Panc1 (cell line): ENCODE data around the gene IFIT1B. TPM values are rescaled to one million over a fixed set of nuclear protein-coding genes. Genes with fewer than 3 reads are reported as not detected.
"Not testable (repeated sequence)": the region's sequence is repeated elsewhere in the genome, so short reads cannot be mapped to it uniquely, and the experiment has no call there.

Source experiments
- ATAC-seq: fragments of 200-7000 bp; cut with Tn5 transposase; 2 replicates; pipeline ENCODE4 v1.9.1; 2020; ENCODE audit warnings: mild to moderate bottlenecking, moderate library complexity
- BruUV-seq: library from RNA; stranded (reverse); fragments of 400-500 nt; replicated peaks from 2 replicates; lab custom pipeline; 2021; lab: Mats Ljungman, UMichigan
- CTCF ChIA-PET: fragments of 300-600 bp; sonication (Branson Sonifier 250); formaldehyde crosslinking; loops from one replicate; lab custom pipeline; 2022; ENCODE audit warnings: antibody characterized with exemption; lab: Charles Lee
- POLR2A ChIA-PET: fragments of 300-600 bp; sonication (Branson Sonifier 250); formaldehyde crosslinking; loops from one replicate; lab custom pipeline; 2022; ENCODE audit warnings: antibody characterized with exemption; lab: Charles Lee
- DNase-seq: peaks from one replicate; pipeline ENCODE4 v3.0.0-alpha.2; 2010; ENCODE audit warnings: low read depth, low spot score
- H3K27ac ChIP-seq: 2 replicates; pipeline ENCODE4 v1.5.1; 2011; ENCODE audit warnings: mild to moderate bottlenecking, low read length, inconsistent platforms
- H3K27me3 ChIP-seq: fragments of 200-500 bp; sonication (Bioruptor generic); 2 replicates; pipeline ENCODE4 v1.6.0; 2014; ENCODE audit warnings: low read length, inconsistent platforms; ENCODE audit not compliant: control insufficient read depth, insufficient read depth
- H3K36me3 ChIP-seq: fragments of 200-500 bp; sonication (Bioruptor generic); 2 replicates; pipeline ENCODE4 v1.5.1; 2014; ENCODE audit warnings: inconsistent platforms, mild to moderate bottlenecking, low read length, moderate library complexity; ENCODE audit not compliant: control insufficient read depth, insufficient read depth
- H3K4me1 ChIP-seq: 2 replicates; pipeline ENCODE4 v1.5.1; 2011; ENCODE audit warnings: inconsistent platforms, mild to moderate bottlenecking, low read length, moderate library complexity; ENCODE audit not compliant: control insufficient read depth, insufficient read depth
- H3K4me3 ChIP-seq, 2 experiments: 2 replicates each; pipeline ENCODE4 v1.5.1; 2011 to 2012; ENCODE audit warnings: low read depth in 2 of 2, low read length in 2 of 2, mild to moderate bottlenecking in 2 of 2, inconsistent platforms in 1 of 2, moderate library complexity in 1 of 2
- H3K9me3 ChIP-seq: fragments of 200-500 bp; sonication (Bioruptor generic); 2 replicates; pipeline ENCODE4 v1.5.1; 2014; ENCODE audit warnings: low read depth, mild to moderate bottlenecking, inconsistent platforms, low read length, moderate library complexity; ENCODE audit not compliant: control insufficient read depth, insufficient read depth
- CTCF ChIP-seq: fragments of 450-650 bp; IDR thresholded peaks from 2 replicates; pipeline ENCODE4 v1.5.1; 2017; ENCODE audit warnings: mild to moderate bottlenecking
- POLR2AphosphoS5 ChIP-seq: IDR thresholded peaks from 2 replicates; pipeline ENCODE4 v1.6.1; 2012; ENCODE audit warnings: mild to moderate bottlenecking, low read depth, low read length, moderate library complexity
- REST ChIP-seq, 2 experiments: IDR thresholded peaks; 2 replicates each; pipeline ENCODE4 v1.6.1; 2011 to 2012; ENCODE audit warnings: low read depth in 2 of 2, control low read depth in 1 of 2, low read length in 1 of 2, mild to moderate bottlenecking in 1 of 2, moderate library complexity in 1 of 2; ENCODE audit not compliant: insufficient read depth in 1 of 2
- SIN3A ChIP-seq: IDR thresholded peaks from 2 replicates; pipeline ENCODE4 v1.6.1; 2012; ENCODE audit warnings: low read depth, mild to moderate bottlenecking, low read length, moderate library complexity, borderline replicate concordance; ENCODE audit not compliant: insufficient read depth
- TCF7L2 ChIP-seq: IDR thresholded peaks from 2 replicates; pipeline ENCODE4 v1.6.1; 2011; ENCODE audit warnings: mild to moderate bottlenecking, low read depth, low read length, inconsistent platforms
- in situ Hi-C: cut with HindIII; loops from 2 replicates; pipeline ENCODE4 v1.10.0; 2016; ENCODE audit warnings: low sequenced_read_pairs, low pct_unique_long_range_greater_than_20kb
- intact Hi-C: fragments of 100-400 bp; cut with micrococcal nuclease; formaldehyde crosslinking; loops from one replicate; pipeline ENCODE4 v1.10.0; 2022; ENCODE audit not compliant: unreplicated experiment
- total RNA-seq: library from RNA; stranded (reverse); gene quantifications from one replicate; pipeline ENCODE4 v1.2.1, GENCODE V29; 2021; ENCODE audit not compliant: unreplicated experiment

The IFIT1B gene
- total RNA-seq, 1 experiment from 2014 or later = not detected

- peak overlapping the region; percentile 80 for H3K27ac ChIP-seq
- DNase-seq (no peak), ATAC-seq (no peak)
- ChIA-PET CTCF (no interaction called here), POLR2A (interaction anchor here (0.5 to 0.7 kb wide), 2 partner anchors 39 to 341 kb away, joined by 3 to 8 read pairs; no protein-coding TSS in a partner anchor)
- no peak for TF ChIP-seq SIN3A
- no peak for TF ChIP-seq POLR2AphosphoS5
- TF ChIP-seq CTCF = no peak
- no peak for TF ChIP-seq REST (IDR thresholded peaks at IDR 0.05; ENCODE audit: insufficient read depth in 1 of 2, low read depth in 2 of 2, low read length in 1 of 2)
- TF ChIP-seq TCF7L2 = no peak
- no peaks in the 10 kb centered on the region for H3K27me3 ChIP-seq
- in situ Hi-C loops (no loop called here), intact Hi-C loops (no loop called here)
- H3K36me3 ChIP-seq = no peaks in the 10 kb centered on the region
- BruUV-seq = no TSS peak
- H3K9me3 ChIP-seq = no peaks in the 10 kb centered on the region
- H3K4me1 ChIP-seq = peaks cover 41% of the 10 kb centered on the region
- no peak overlapping the region for H3K4me3 ChIP-seq
These were observed 47.2 kb upstream of the IFIT1B start for GRCh38 chr10:89330537-89331212.

GRCh38 chr10:89331487-89332122 is 46.3 kb upstream of the IFIT1B start:
- H3K9me3 ChIP-seq, ATAC-seq, H3K36me3 ChIP-seq, in situ Hi-C loops, BruUV-seq, H3K27me3 ChIP-seq, DNase-seq, CTCF ChIA-PET, intact Hi-C loops: not testable (repeated sequence)
- peak overlapping the region; percentile 80 for H3K27ac ChIP-seq
- H3K4me1 ChIP-seq = peaks cover 41% of the 10 kb centered on the region
- peak overlapping the region in 1 of 2 experiments; percentile 52; a peak in 2 of 4 replicates for H3K4me3 ChIP-seq
- POLR2A ChIA-PET = interaction anchor here (0.8 kb wide), 1 partner anchor 21 kb away, joined by 3 read pairs; no protein-coding TSS in a partner anchor
